ENCODE measurements around the gene ZNF286A. TPM values are rescaled to one million over a fixed set of nuclear protein-coding genes. Genes with fewer than 3 reads are reported as not detected.
"Not testable (repeated sequence)": the region's sequence is repeated elsewhere in the genome, so short reads cannot be mapped to it uniquely, and the experiment has no call there.

ZNF286A gene
- total and polyA plus RNA-seq, 4 donors: 1.1 to 7.5 (median 4.1) TPM

DNA sequence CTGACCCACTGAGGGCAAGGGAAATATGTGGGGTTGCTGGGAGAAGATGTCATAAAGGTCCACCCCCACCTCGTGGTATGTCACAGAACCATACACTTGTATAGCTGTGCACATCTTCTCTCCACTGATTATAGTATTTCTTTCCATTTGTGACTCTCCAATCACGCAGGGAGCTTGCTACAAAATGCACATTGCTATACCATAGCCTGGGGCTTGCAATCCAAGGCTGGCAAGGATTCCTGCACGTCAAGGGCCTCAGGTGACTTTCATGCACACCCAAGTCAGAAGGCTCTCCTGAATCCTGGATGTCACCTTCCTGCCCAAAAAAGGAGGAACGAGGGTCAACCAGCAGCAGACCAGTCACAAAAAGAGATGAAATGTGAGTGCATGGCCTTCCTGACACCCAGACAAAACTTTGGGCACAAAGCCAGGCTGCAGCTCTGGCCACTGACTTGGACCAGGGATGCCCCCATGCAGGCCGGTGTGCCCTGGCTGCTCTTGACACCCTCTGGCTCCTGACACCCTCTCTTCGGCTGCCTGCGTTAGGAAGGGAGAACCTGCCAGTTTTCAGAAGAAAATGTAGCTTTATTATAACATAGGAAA lies 44.6 kb downstream of the ZNF286A start:
- H3K4me3 ChIP-seq (ENCODE audit: low read depth in 1 of 3, low read length in 3 of 3): no peak overlapping the region
- H3K27ac ChIP-seq (ENCODE audit: low read depth in 1 of 2, low read length in 2 of 2): no peak overlapping the region
- no peak overlapping the region for H3K9ac ChIP-seq (ENCODE audit: low read depth in 1 of 2, low read length in 2 of 2)
- no peaks in the 10 kb centered on the region for H3K4me1 ChIP-seq (ENCODE audit: control insufficient read depth in 4 of 4, insufficient read depth in 4 of 4, low read length in 3 of 4)
- H3K9me3 ChIP-seq (ENCODE audit: control insufficient read depth in 4 of 4, low read length in 3 of 4): no peaks in the 10 kb centered on the region
- DNase-seq (ENCODE audit: low spot score): no peak
- no peak for TF ChIP-seq HNF4A (conservative IDR thresholded peaks at IDR 0.05)
- no peaks in the 10 kb centered on the region for H3K27me3 ChIP-seq (ENCODE audit: control insufficient read depth in 4 of 4, insufficient read depth in 4 of 4, low read length in 3 of 4)
- 77% methylated on average over 7 of the region's 7 CpGs for WGBS
- no peaks in the 10 kb centered on the region for H3K36me3 ChIP-seq (ENCODE audit: control insufficient read depth in 4 of 4, insufficient read depth in 3 of 4, low read depth in 1 of 4, low read length in 3 of 4)

DNA sequence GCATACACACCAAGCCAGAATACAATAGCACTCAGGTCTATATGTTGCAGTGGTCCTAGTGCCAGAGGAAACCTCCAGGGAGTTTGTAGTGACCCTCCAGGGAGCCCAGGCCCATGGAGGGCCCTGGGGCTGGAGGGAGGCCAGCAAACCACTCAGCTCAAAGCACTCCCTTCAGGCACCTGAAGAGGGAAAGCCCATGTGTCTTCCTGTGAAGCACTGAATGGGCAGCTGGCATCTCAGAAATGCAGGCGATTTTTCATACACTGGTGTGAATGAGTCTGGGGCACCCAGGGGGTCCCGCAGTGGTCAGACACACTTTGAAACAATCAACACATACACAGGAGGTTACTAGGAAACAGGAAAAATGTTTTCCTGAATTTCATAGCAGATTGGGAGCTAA lies 45.3 kb downstream of the ZNF286A start:
- Histone ChIP-seq H3K4me1 (ENCODE audit: control insufficient read depth in 4 of 4, insufficient read depth in 4 of 4, low read length in 3 of 4) (no peaks in the 10 kb centered on the region), H3K4me3 (ENCODE audit: low read depth in 1 of 3, low read length in 3 of 3) (no peak overlapping the region), H3K36me3 (ENCODE audit: control insufficient read depth in 4 of 4, insufficient read depth in 3 of 4, low read depth in 1 of 4, low read length in 3 of 4) (no peaks in the 10 kb centered on the region), H3K9me3 (ENCODE audit: control insufficient read depth in 4 of 4, low read length in 3 of 4) (no peaks in the 10 kb centered on the region), H3K9ac (ENCODE audit: low read depth in 1 of 2, low read length in 2 of 2) (no peak overlapping the region), H3K27me3 (ENCODE audit: control insufficient read depth in 4 of 4, insufficient read depth in 4 of 4, low read length in 3 of 4) (no peaks in the 10 kb centered on the region), H3K27ac (ENCODE audit: low read depth in 1 of 2, low read length in 2 of 2) (no peak overlapping the region)
- TF ChIP-seq EGR1 (IDR thresholded peaks at IDR 0.05; ENCODE audit: low read depth in 2 of 2): no peak
- no peak for TF ChIP-seq ATF3 (IDR thresholded peaks at IDR 0.05)
- no peak for TF ChIP-seq GABPA (IDR thresholded peaks at IDR 0.05 in 1 of 2, conservative IDR thresholded peaks at IDR 0.05 in 1 of 2)
- no peak for TF ChIP-seq RAD21 (IDR thresholded peaks at IDR 0.05)
- no peak for TF ChIP-seq RXRA (IDR thresholded peaks at IDR 0.05)
- 80% methylated on average over 2 of the region's 2 CpGs for WGBS
- no peak for DNase-seq (ENCODE audit: low spot score)

- H3K9ac ChIP-seq (ENCODE audit: low read depth in 1 of 2, low read length in 2 of 2); DNase-seq (ENCODE audit: low spot score): not testable (repeated sequence)
These were observed 49.9 kb downstream of the ZNF286A start for GRCh38 chr17:15749403-15749802.

GRCh38 chr17:15768865-15769533 lies 69.4 kb downstream of the ZNF286A start:
- not testable (repeated sequence) for H3K9ac ChIP-seq (ENCODE audit: low read depth in 1 of 2, low read length in 2 of 2); H3K27ac ChIP-seq (ENCODE audit: low read depth in 1 of 2, low read length in 2 of 2); DNase-seq (ENCODE audit: low spot score); H3K4me3 ChIP-seq (ENCODE audit: low read depth in 1 of 3, low read length in 3 of 3); H3K27me3 ChIP-seq (ENCODE audit: control insufficient read depth in 4 of 4, insufficient read depth in 4 of 4, low read length in 3 of 4); H3K4me1 ChIP-seq (ENCODE audit: control insufficient read depth in 4 of 4, insufficient read depth in 4 of 4, low read length in 3 of 4); H3K9me3 ChIP-seq (ENCODE audit: control insufficient read depth in 4 of 4, low read length in 3 of 4); H3K36me3 ChIP-seq (ENCODE audit: control insufficient read depth in 4 of 4, insufficient read depth in 3 of 4, low read depth in 1 of 4, low read length in 3 of 4)
- 86% methylated on average over 9 of the region's 14 CpGs for WGBS

More at GRCh38 chr17:15749403-15749802, 49.9 kb downstream of the ZNF286A start:
- not testable (repeated sequence) for H3K36me3 ChIP-seq (ENCODE audit: control insufficient read depth in 4 of 4, insufficient read depth in 3 of 4, low read depth in 1 of 4, low read length in 3 of 4); H3K9me3 ChIP-seq (ENCODE audit: control insufficient read depth in 4 of 4, low read length in 3 of 4); H3K27me3 ChIP-seq (ENCODE audit: control insufficient read depth in 4 of 4, insufficient read depth in 4 of 4, low read length in 3 of 4); H3K4me3 ChIP-seq (ENCODE audit: low read depth in 1 of 3, low read length in 3 of 3); H3K27ac ChIP-seq (ENCODE audit: low read depth in 1 of 2, low read length in 2 of 2); H3K4me1 ChIP-seq (ENCODE audit: control insufficient read depth in 4 of 4, insufficient read depth in 4 of 4, low read length in 3 of 4)
- 33% methylated on average over 36 of the region's 36 CpGs for WGBS

Small RNA genes within 50 kb of the gene (small RNA-seq; reads per million reads assigned to genes)
- gene ZNF29P: not detected

Other genes starting within 250 kb of the ZNF286A start
- 1 to 10 TPM; 1.8 to 3.3 TPM for gene CDRT4, start 232.1 kb upstream of the ZNF286A start, total RNA-seq
- gene CDRT4, start 232.1 kb upstream of the ZNF286A start, polyA plus RNA-seq: under 1 TPM in 1 of 2 donors, not detected in 1; 0.43 TPM
- 10 to 100 TPM in 1 of 2 donors, 1 to 10 TPM in 1; 8.8 to 20.7 TPM for gene TVP23C, start 136.3 kb upstream of the ZNF286A start, total RNA-seq
- gene TVP23C, start 136.3 kb upstream of the ZNF286A start, polyA plus RNA-seq: 1 to 10 TPM in 1 of 2 donors, under 1 TPM in 1; 0.77 to 1.0 TPM
- gene FBXW10B, start 80.0 kb upstream of the ZNF286A start, total RNA-seq: under 1 TPM in 1 of 2 donors, not detected in 1; 0.59 TPM
- gene FBXW10B, start 80.0 kb upstream of the ZNF286A start, polyA plus RNA-seq: under 1 TPM; 0.10 to 0.42 TPM
- 1 to 10 TPM; 6.5 to 6.6 TPM for gene TRIM16, start 15.4 kb upstream of the ZNF286A start, total RNA-seq
- 1 to 10 TPM; 1.9 to 2.8 TPM for gene TRIM16, start 15.4 kb upstream of the ZNF286A start, polyA plus RNA-seq
- gene TBC1D26, start 32.5 kb downstream of the ZNF286A start, total RNA-seq: not detected
- gene TBC1D26, start 32.5 kb downstream of the ZNF286A start, polyA plus RNA-seq: not detected
- 1 to 10 TPM in 1 of 2 donors, under 1 TPM in 1; 0.25 to 3.3 TPM for gene ADORA2B, start 245.4 kb downstream of the ZNF286A start, total RNA-seq
- gene ADORA2B, start 245.4 kb downstream of the ZNF286A start, polyA plus RNA-seq: under 1 TPM; 0.24 to 0.31 TPM